Neural cell (in vitro differentiated cells): ENCODE results near the gene PILRA.

ENCODE experiments used
- EZH2 ChIP-seq: fragments of 200-600, 300-800 bp; shearing (Covaris generic), sonication (generic); IDR thresholded peaks from 2 replicates; pipeline ENCODE4 v1.6.1; 2014; ENCODE audit warnings: antibody characterized with exemption, low read length, borderline replicate concordance, mild to moderate bottlenecking; ENCODE audit not compliant: insufficient read depth, poor library complexity, severe bottlenecking
- POLR2AphosphoS5 ChIP-seq: IDR thresholded peaks from 2 replicates; pipeline ENCODE4 v1.6.1; 2012

GRCh38 chr7:100358027-100358856, 15.0 kb upstream of the PILRA start, which contains the start of gene PILRB:
- TF ChIP-seq POLR2AphosphoS5 (no peak), EZH2 (no peak)
